ENCODE measurements around the gene DLGAP1. TPM values are rescaled to one million over a fixed set of nuclear protein-coding genes. Genes with fewer than 3 reads are reported as not detected.

Gene DLGAP1
- total RNA-seq, 1 experiment from 2014 or later, result 23.0 TPM

- ChIA-PET CTCF (interaction anchor here (0.8 to 1.9 kb wide), 3 partner anchors 8 to 50 kb away, joined by 3 to 6 read pairs (median 4); no protein-coding TSS in a partner anchor), POLR2A (no interaction called here)
- Mint-ChIP-seq H3K4me3 (no peak overlapping the region), H3K4me1 (peaks cover 39% of the 10 kb centered on the region), H3K36me3 (no peaks in the 10 kb centered on the region), H3K27me3 (ENCODE audit: low read depth) (no peaks in the 10 kb centered on the region), H3K27ac (peak overlapping the region; percentile 68), H3K9me3 (no peaks in the 10 kb centered on the region)
- TF ChIP-seq ATF3 (CRISPR knock-in tag; conservative IDR thresholded peaks at IDR 0.05) (no peak), ZNF396 (CRISPR knock-in tag; IDR thresholded peaks at IDR 0.05; ENCODE audit: borderline replicate concordance) (no peak), NR3C1 (CRISPR knock-in tag; conservative IDR thresholded peaks at IDR 0.05; ENCODE audit: low read depth) (no peak), ZNF232 (CRISPR knock-in tag; IDR thresholded peaks at IDR 0.05) (no peak), ZNF512 (CRISPR knock-in tag; IDR thresholded peaks at IDR 0.05; ENCODE audit: borderline replicate concordance) (no peak), TEAD1 (CRISPR knock-in tag; IDR thresholded peaks at IDR 0.05) (no peak), ZNF671 (CRISPR knock-in tag; IDR thresholded peaks at IDR 0.05) (no peak), CREM (CRISPR knock-in tag; IDR thresholded peaks at IDR 0.05) (no peak), ESRRA (CRISPR knock-in tag; IDR thresholded peaks at IDR 0.05; ENCODE audit: borderline replicate concordance) (no peak), GABPB1 (CRISPR knock-in tag; IDR thresholded peaks at IDR 0.05) (no peak), GRHL2 (CRISPR knock-in tag; IDR thresholded peaks at IDR 0.05; ENCODE audit: insufficient replicate concordance, severe bottlenecking) (no peak), ETV6 (CRISPR knock-in tag; IDR thresholded peaks at IDR 0.05) (no peak)
- DNase-seq (ENCODE audit: low spot score) (no peak), ATAC-seq (no peak)
These were observed 839.0 kb downstream of the DLGAP1 start for GRCh38 chr18:3616142-3616541.

- Mint-ChIP-seq H3K27ac (peak overlapping the region; percentile 47), H3K36me3 (no peaks in the 10 kb centered on the region), H3K4me1 (peaks cover 40% of the 10 kb centered on the region), H3K9me3 (no peaks in the 10 kb centered on the region), H3K4me3 (no peak overlapping the region), H3K27me3 (ENCODE audit: low read depth) (no peaks in the 10 kb centered on the region)
- POLR2A ChIA-PET, result no interaction called here
- no peak for ATAC-seq
- no peak for DNase-seq (ENCODE audit: low spot score)
- CTCF ChIA-PET, result interaction anchor here (0.8 to 1.9 kb wide), 3 partner anchors 9 to 88 kb away, joined by 3 to 6 read pairs (median 3); no protein-coding TSS in a partner anchor
- no peak for TF ChIP-seq MXD4 (CRISPR knock-in tag; IDR thresholded peaks at IDR 0.05; ENCODE audit: borderline replicate concordance)
- TF ChIP-seq MYBL2 (CRISPR knock-in tag; IDR thresholded peaks at IDR 0.05), result no peak
- TF ChIP-seq ZNF425 (CRISPR knock-in tag; conservative IDR thresholded peaks at IDR 0.05), result no peak
- TF ChIP-seq IRF2 (CRISPR knock-in tag; IDR thresholded peaks at IDR 0.05; ENCODE audit: borderline replicate concordance, low read depth), result no peak
- no peak for TF ChIP-seq FOXK1 (CRISPR knock-in tag; IDR thresholded peaks at IDR 0.05)
- no peak for TF ChIP-seq IRF1 (CRISPR knock-in tag; IDR thresholded peaks at IDR 0.05)
- TF ChIP-seq USF1 (CRISPR knock-in tag; IDR thresholded peaks at IDR 0.05), result no peak
- no peak for TF ChIP-seq ZSCAN18 (CRISPR knock-in tag; IDR thresholded peaks at IDR 0.05)
- TF ChIP-seq OVOL2 (CRISPR knock-in tag; IDR thresholded peaks at IDR 0.05; ENCODE audit: borderline replicate concordance), result no peak
- no peak for TF ChIP-seq NFYB (CRISPR knock-in tag; conservative IDR thresholded peaks at IDR 0.05; ENCODE audit: low read depth)
- TF ChIP-seq JAZF1 (CRISPR knock-in tag; IDR thresholded peaks at IDR 0.05), result no peak
- TF ChIP-seq AFF4 (CRISPR knock-in tag; IDR thresholded peaks at IDR 0.05; ENCODE audit: borderline replicate concordance), result no peak
- no peak for TF ChIP-seq TEAD1 (CRISPR knock-in tag; IDR thresholded peaks at IDR 0.05)
- TF ChIP-seq FOXP1 (CRISPR knock-in tag; IDR thresholded peaks at IDR 0.05; ENCODE audit: borderline replicate concordance), result no peak
These were observed 839.6 kb downstream of the DLGAP1 start for GRCh38 chr18:3615374-3615985.

Measured in WTC11 (cell line).